ENCODE data around the gene TOMT. TPM values are rescaled to one million over a fixed set of nuclear protein-coding genes. Genes with fewer than 3 reads are reported as not detected.
"Not testable (repeated sequence)": the region's sequence is repeated elsewhere in the genome, so short reads cannot be mapped to it uniquely, and the experiment has no call there.

TOMT gene
- total RNA-seq, 1 experiment from 2014 or later, result 0.14 TPM

DNA sequence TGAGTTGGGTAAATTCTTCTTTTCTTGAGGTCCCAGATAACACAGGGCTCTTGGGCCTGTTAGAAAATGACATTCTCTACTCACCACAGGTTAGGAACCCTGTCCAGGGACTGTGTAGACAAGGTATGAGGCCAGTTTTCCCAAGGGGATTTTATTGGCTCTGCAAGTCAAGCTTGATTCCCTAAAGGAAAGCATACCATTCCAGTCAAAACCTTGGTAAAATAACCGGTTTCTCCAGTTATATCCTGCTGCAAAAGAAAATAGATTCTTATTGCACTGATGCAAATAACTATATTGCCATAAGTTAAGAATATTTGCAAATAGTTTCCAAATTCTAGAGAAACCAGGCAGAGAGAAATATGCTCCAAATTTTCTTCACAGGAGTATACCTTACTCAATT is 20.2 kb downstream of the TOMT start:
- H3K36me3 ChIP-seq (replicated peaks; ENCODE audit: control insufficient read depth, insufficient read depth, low read length), result no peaks in the 10 kb centered on the region
- no peaks in the 10 kb centered on the region for H3K27me3 ChIP-seq (ENCODE audit: control insufficient read depth, insufficient read depth, low read length)
- no peak overlapping the region for H3K4me3 ChIP-seq (ENCODE audit: insufficient read depth, low read depth, low read length)
- DNase-seq, result no peak

GRCh38 chr11:72127923-72128322 is 22.2 kb downstream of the TOMT start:
- Histone ChIP-seq H3K4me3 (ENCODE audit: insufficient read depth, low read depth, low read length) (no peak overlapping the region), H3K36me3 (replicated peaks; ENCODE audit: control insufficient read depth, insufficient read depth, low read length) (no peaks in the 10 kb centered on the region), H3K27me3 (ENCODE audit: control insufficient read depth, insufficient read depth, low read length) (no peaks in the 10 kb centered on the region)
- no peak for DNase-seq

DNA sequence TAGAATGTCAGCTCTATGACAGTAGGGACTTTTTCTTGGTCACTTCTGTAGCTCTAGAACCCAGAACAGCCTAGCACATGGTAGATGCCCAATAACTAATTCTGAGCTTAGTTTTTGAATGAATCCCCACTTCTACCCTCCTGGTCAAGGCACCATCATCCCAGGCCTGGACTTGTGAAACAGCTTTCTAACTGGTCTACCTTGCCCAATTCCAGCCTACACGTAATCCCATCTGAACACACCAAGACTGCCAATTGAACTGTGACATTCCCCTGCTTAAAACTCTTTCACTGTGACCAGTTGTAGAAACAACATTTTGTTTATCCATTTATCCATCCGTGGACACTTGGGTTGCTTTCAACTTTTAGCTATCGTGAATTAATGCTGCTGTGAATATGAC is 23.7 kb downstream of the TOMT start:
- Histone ChIP-seq H3K27me3 (ENCODE audit: control insufficient read depth, insufficient read depth, low read length) (no peaks in the 10 kb centered on the region), H3K4me3 (ENCODE audit: insufficient read depth, low read depth, low read length) (no peak overlapping the region), H3K36me3 (replicated peaks; ENCODE audit: control insufficient read depth, insufficient read depth, low read length) (no peaks in the 10 kb centered on the region)
- DNase-seq, result no peak

- Histone ChIP-seq H3K27me3 (ENCODE audit: control insufficient read depth, insufficient read depth, low read length) (no peaks in the 10 kb centered on the region), H3K36me3 (replicated peaks; ENCODE audit: control insufficient read depth, insufficient read depth, low read length) (no peaks in the 10 kb centered on the region), H3K4me3 (ENCODE audit: insufficient read depth, low read depth, low read length) (no peak overlapping the region)
- no peak for DNase-seq
Observed at GRCh38 chr11:72132646-72133045, 26.9 kb downstream of the TOMT start.

DNA sequence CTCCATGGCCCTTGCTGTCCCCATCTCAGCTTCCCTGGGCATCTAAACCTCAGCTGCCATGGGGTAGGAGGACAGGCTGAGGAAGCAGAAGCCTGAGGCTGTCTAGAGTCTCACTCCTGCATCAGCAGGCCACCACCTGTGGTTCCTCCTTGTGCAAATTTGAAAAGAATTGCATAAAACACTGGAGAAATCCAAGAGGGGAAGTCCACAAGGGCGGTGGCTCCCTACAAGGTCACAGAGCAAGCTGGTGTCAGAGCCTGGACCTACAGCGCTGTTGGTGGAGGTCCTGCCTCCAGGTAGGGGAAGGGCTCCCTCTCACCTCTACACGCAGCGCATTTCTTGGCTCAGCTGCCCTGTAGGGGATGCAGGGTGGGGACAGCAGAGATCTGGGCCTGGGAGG is 29.7 kb downstream of the TOMT start, which contains the start of gene FOLR3:
FOLR3 (plus strand) TSS at position 253 of the 400 bp plus-strand sequence. CDS start 228 bp downstream, outside the sequence.
- H3K4me3 ChIP-seq (ENCODE audit: insufficient read depth, low read depth, low read length); H3K27me3 ChIP-seq (ENCODE audit: control insufficient read depth, insufficient read depth, low read length); H3K36me3 ChIP-seq (replicated peaks; ENCODE audit: control insufficient read depth, insufficient read depth, low read length); DNase-seq: not testable (repeated sequence)

- no peaks in the 10 kb centered on the region for H3K36me3 ChIP-seq (replicated peaks; ENCODE audit: control insufficient read depth, insufficient read depth, low read length)
- no peaks in the 10 kb centered on the region for H3K27me3 ChIP-seq (ENCODE audit: control insufficient read depth, insufficient read depth, low read length)
- H3K4me3 ChIP-seq (ENCODE audit: insufficient read depth, low read depth, low read length), result no peak overlapping the region
- no peak for DNase-seq
Observed at GRCh38 chr11:72135891-72136683, 30.4 kb downstream of the TOMT start.

DNA sequence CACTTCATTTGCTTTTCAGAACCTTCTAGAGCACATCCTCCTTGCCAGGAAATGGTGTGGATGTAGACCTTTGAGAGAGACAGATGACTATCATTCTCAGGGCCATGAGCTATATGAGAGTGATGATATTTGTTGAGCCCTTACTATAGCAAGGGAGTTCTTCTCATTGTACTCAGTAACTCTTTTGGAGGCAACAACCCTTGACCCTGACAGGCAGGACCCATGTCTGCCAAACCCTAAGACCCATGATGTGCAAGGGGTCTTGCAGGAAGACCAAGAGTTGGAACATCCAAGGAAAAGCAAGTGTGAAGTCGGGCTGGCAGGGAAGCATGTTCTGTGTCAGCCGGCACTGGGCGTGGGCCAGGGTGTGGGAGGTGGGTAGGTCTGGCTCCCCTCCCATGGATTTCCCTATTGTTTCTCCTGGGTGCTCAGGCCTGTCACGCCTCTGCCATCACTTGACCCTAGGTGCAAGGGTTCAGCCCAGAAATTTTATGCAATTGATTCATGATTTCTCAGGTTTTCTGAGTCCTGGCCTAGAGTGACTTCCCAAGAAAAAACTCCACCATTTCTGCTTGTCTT is 31.0 kb downstream of the TOMT start:
- DNase-seq, result no peak
- H3K4me3 ChIP-seq (ENCODE audit: insufficient read depth, low read depth, low read length), result no peak overlapping the region
- no peaks in the 10 kb centered on the region for H3K27me3 ChIP-seq (ENCODE audit: control insufficient read depth, insufficient read depth, low read length)
- H3K36me3 ChIP-seq (replicated peaks; ENCODE audit: control insufficient read depth, insufficient read depth, low read length), result no peaks in the 10 kb centered on the region

- H3K27me3 ChIP-seq (ENCODE audit: control insufficient read depth, insufficient read depth, low read length), result no peaks in the 10 kb centered on the region
Observed at GRCh38 chr11:72138821-72139390, 33.2 kb downstream of the TOMT start.

GRCh38 chr11:72139500-72139899 is 33.8 kb downstream of the TOMT start:
- Histone ChIP-seq H3K36me3 (replicated peaks; ENCODE audit: control insufficient read depth, insufficient read depth, low read length) (no peaks in the 10 kb centered on the region), H3K4me3 (ENCODE audit: insufficient read depth, low read depth, low read length) (no peak overlapping the region), H3K27me3 (ENCODE audit: control insufficient read depth, insufficient read depth, low read length) (no peaks in the 10 kb centered on the region)
- no peak for DNase-seq

More at GRCh38 chr11:72138821-72139390, 33.2 kb downstream of the TOMT start:
- DNase-seq, result no peak
- Histone ChIP-seq H3K36me3 (replicated peaks; ENCODE audit: control insufficient read depth, insufficient read depth, low read length) (no peaks in the 10 kb centered on the region), H3K4me3 (ENCODE audit: insufficient read depth, low read depth, low read length) (no peak overlapping the region)

DNA sequence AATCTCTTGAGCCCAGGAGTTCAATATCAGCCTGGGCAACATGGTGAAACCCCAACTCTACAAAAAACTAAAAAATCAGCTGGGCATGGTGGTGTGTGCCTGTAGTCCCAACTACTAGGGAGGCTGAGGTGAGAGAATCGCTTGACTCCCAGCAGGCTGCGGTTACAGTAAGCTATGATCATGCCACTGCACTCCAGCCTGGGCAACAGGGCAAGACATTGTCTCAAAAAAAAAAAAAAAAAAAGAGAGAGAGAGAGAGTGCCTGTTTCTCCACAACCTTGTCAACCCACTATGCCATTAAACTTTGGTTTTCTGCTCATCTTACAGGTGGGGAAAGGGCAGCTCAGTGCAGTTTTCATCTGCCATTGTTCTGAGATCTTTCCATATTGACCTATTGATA is 34.9 kb downstream of the TOMT start:
- Histone ChIP-seq H3K27me3 (ENCODE audit: control insufficient read depth, insufficient read depth, low read length) (no peaks in the 10 kb centered on the region), H3K4me3 (ENCODE audit: insufficient read depth, low read depth, low read length) (no peak overlapping the region), H3K36me3 (replicated peaks; ENCODE audit: control insufficient read depth, insufficient read depth, low read length) (no peaks in the 10 kb centered on the region)
- DNase-seq, result no peak

DNA sequence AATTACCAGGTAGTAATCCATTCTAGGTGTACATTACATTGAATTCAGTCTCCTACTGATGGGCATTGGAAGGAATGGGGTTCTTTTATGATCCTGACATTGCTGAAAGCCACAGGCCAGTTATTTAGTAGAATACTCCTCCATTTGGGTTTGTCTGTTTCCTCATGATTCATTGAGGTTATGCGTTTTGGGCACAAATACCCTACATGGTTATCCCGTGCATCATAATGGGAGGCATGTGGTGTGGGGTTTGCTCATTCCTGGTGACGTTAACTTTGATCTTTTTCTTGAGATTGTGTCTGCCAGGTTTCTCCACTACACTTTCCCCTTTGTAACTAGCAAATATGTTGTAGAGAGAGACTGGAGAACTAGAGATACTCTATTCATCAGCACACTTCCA is 35.3 kb downstream of the TOMT start:
- no peak for DNase-seq
- H3K36me3 ChIP-seq (replicated peaks; ENCODE audit: control insufficient read depth, insufficient read depth, low read length), result no peaks in the 10 kb centered on the region
- H3K27me3 ChIP-seq (ENCODE audit: control insufficient read depth, insufficient read depth, low read length), result no peaks in the 10 kb centered on the region
- no peak overlapping the region for H3K4me3 ChIP-seq (ENCODE audit: insufficient read depth, low read depth, low read length)

- H3K36me3 ChIP-seq (replicated peaks; ENCODE audit: control insufficient read depth, insufficient read depth, low read length); H3K4me3 ChIP-seq (ENCODE audit: insufficient read depth, low read depth, low read length); H3K27me3 ChIP-seq (ENCODE audit: control insufficient read depth, insufficient read depth, low read length); DNase-seq: not testable (repeated sequence)
Observed at GRCh38 chr11:72142086-72142485, 36.4 kb downstream of the TOMT start.

GRCh38 chr11:72142543-72142942 is 36.8 kb downstream of the TOMT start:
- not testable (repeated sequence) for H3K4me3 ChIP-seq (ENCODE audit: insufficient read depth, low read depth, low read length); H3K36me3 ChIP-seq (replicated peaks; ENCODE audit: control insufficient read depth, insufficient read depth, low read length); DNase-seq; H3K27me3 ChIP-seq (ENCODE audit: control insufficient read depth, insufficient read depth, low read length)

DNA sequence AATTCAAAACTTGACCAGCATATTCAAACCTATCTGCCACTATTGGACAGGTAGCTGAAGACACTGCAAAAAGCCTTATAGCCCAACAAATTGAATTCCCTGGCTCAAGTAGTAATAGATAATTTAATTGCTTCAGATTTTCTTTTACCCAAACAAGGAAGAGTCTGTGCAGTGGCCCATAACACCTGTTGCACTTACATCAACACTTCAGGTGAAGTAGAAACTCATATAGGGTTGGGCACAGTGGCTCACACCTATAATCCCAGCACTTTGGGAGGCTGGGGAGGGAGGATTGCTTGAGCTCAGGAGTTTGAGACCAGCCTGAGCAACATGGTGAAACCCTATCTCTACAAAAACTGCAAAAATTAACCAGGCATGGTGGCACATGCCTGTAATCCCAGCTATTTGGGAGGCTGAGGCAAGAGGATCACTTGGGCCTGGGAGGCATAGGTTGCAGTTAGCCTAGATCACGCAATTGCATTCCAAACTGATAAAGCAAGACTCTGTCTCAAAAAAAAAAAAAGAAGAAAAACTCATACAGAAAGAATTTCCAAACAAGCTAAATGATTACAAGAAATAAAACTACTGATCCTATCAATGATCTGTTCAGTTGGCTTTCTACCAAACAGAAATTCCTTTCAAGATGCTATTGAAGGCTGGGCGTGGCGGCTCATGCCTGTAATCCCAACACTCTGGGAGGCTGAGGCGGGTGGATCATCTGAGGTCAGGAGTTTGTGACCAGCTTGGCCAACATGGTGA is 39.3 kb downstream of the TOMT start:
- Histone ChIP-seq H3K27me3 (ENCODE audit: control insufficient read depth, insufficient read depth, low read length) (no peaks in the 10 kb centered on the region), H3K36me3 (replicated peaks; ENCODE audit: control insufficient read depth, insufficient read depth, low read length) (no peaks in the 10 kb centered on the region), H3K4me3 (ENCODE audit: insufficient read depth, low read depth, low read length) (no peak overlapping the region)
- no peak for DNase-seq
